ENCODE measurements around the gene PRRC2A. TPM values are rescaled to one million over a fixed set of nuclear protein-coding genes. Genes with fewer than 3 reads are reported as not detected.

The PRRC2A gene
- total RNA-seq, 1 experiment from 2014 or later: 318 TPM

- ChIA-PET CTCF (no interaction called here), POLR2A (no interaction called here)
- Histone ChIP-seq H3K9me3 (ENCODE audit: control insufficient read depth, insufficient read depth, low read depth, low read length) (no peaks in the 10 kb centered on the region), H3K36me3 (ENCODE audit: control insufficient read depth, insufficient read depth, low read length) (peaks cover 33% of the 10 kb centered on the region), H3K4me1 (ENCODE audit: control insufficient read depth, insufficient read depth, low read length) (peaks cover 12% of the 10 kb centered on the region), H3K4me3 (ENCODE audit: low read depth in 2 of 2, low read length in 2 of 2) (peak overlapping the region; percentile 83 to 84), H3K27me3 (ENCODE audit: control insufficient read depth, insufficient read depth, low read length) (no peaks in the 10 kb centered on the region), H3K27ac (ENCODE audit: low read length) (peak overlapping the region; percentile 100)
- ATAC-seq (no peak), DNase-seq (ENCODE audit: low read depth, low spot score) (no peak)
- TF ChIP-seq SIN3A (IDR thresholded peaks at IDR 0.05; ENCODE audit: borderline replicate concordance, insufficient read depth, low read depth, low read length) (no peak), POLR2AphosphoS5 (IDR thresholded peaks at IDR 0.05; ENCODE audit: low read depth, low read length) (no peak), REST (IDR thresholded peaks at IDR 0.05; ENCODE audit: insufficient read depth in 1 of 2, low read depth in 2 of 2, low read length in 1 of 2) (no peak), CTCF (IDR thresholded peaks at IDR 0.05) (no peak), TCF7L2 (IDR thresholded peaks at IDR 0.05; ENCODE audit: low read depth, low read length) (no peak)
- no TSS peak for BruUV-seq (replicated peaks)
- intact Hi-C loops (cut with micrococcal nuclease; ENCODE audit: unreplicated experiment): loop anchor here (1.0 kb wide), 1 partner anchor 8 kb away; no protein-coding TSS in a partner anchor
- in situ Hi-C loops (cut with HindIII; ENCODE audit: low pct_unique_long_range_greater_than_20kb, low sequenced_read_pairs): no loop called here
Observed at GRCh38 chr6:31621991-31622390, 1.5 kb downstream of the PRRC2A start.

GRCh38 chr6:31622684-31623091 is 2.2 kb downstream of the PRRC2A start:
- no peak for ATAC-seq
- Histone ChIP-seq H3K36me3 (ENCODE audit: control insufficient read depth, insufficient read depth, low read length) (peaks cover 40% of the 10 kb centered on the region), H3K27ac (ENCODE audit: low read length) (peak overlapping the region; percentile 100), H3K27me3 (ENCODE audit: control insufficient read depth, insufficient read depth, low read length) (no peaks in the 10 kb centered on the region), H3K9me3 (ENCODE audit: control insufficient read depth, insufficient read depth, low read depth, low read length) (no peaks in the 10 kb centered on the region), H3K4me1 (ENCODE audit: control insufficient read depth, insufficient read depth, low read length) (peaks cover 12% of the 10 kb centered on the region), H3K4me3 (ENCODE audit: low read depth in 2 of 2, low read length in 2 of 2) (peak overlapping the region; percentile 83 to 84)
- CTCF ChIA-PET: no interaction called here
- TF ChIP-seq TCF7L2 (IDR thresholded peaks at IDR 0.05; ENCODE audit: low read depth, low read length) (no peak), POLR2AphosphoS5 (IDR thresholded peaks at IDR 0.05; ENCODE audit: low read depth, low read length) (peak; percentile 14; the same call in 1 of the 2 replicates)
- no TSS peak for BruUV-seq (replicated peaks)
- POLR2A ChIA-PET: no interaction called here
- in situ Hi-C loops (cut with HindIII; ENCODE audit: low pct_unique_long_range_greater_than_20kb, low sequenced_read_pairs) (no loop called here), intact Hi-C loops (cut with micrococcal nuclease; ENCODE audit: unreplicated experiment) (no loop called here)
- DNase-seq (ENCODE audit: low read depth, low spot score): no peak

GRCh38 chr6:31624070-31624469 is 3.6 kb downstream of the PRRC2A start:
- TF ChIP-seq SIN3A (IDR thresholded peaks at IDR 0.05; ENCODE audit: borderline replicate concordance, insufficient read depth, low read depth, low read length) (no peak), REST (IDR thresholded peaks at IDR 0.05; ENCODE audit: insufficient read depth in 1 of 2, low read depth in 2 of 2, low read length in 1 of 2) (no peak), CTCF (IDR thresholded peaks at IDR 0.05) (no peak), POLR2AphosphoS5 (IDR thresholded peaks at IDR 0.05; ENCODE audit: low read depth, low read length) (no peak), TCF7L2 (IDR thresholded peaks at IDR 0.05; ENCODE audit: low read depth, low read length) (no peak)
- POLR2A ChIA-PET: interaction anchor here (0.8 kb wide), 1 partner anchor 50 kb away, joined by 3 read pairs; no protein-coding TSS in a partner anchor
- Histone ChIP-seq H3K9me3 (ENCODE audit: control insufficient read depth, insufficient read depth, low read depth, low read length) (no peaks in the 10 kb centered on the region), H3K27me3 (ENCODE audit: control insufficient read depth, insufficient read depth, low read length) (no peaks in the 10 kb centered on the region), H3K4me3 (ENCODE audit: low read depth in 2 of 2, low read length in 2 of 2) (no peak overlapping the region), H3K36me3 (ENCODE audit: control insufficient read depth, insufficient read depth, low read length) (peaks cover 44% of the 10 kb centered on the region), H3K4me1 (ENCODE audit: control insufficient read depth, insufficient read depth, low read length) (peaks cover 12% of the 10 kb centered on the region), H3K27ac (ENCODE audit: low read length) (no peak overlapping the region)
- in situ Hi-C loops (cut with HindIII; ENCODE audit: low pct_unique_long_range_greater_than_20kb, low sequenced_read_pairs) (no loop called here), intact Hi-C loops (cut with micrococcal nuclease; ENCODE audit: unreplicated experiment) (no loop called here)
- CTCF ChIA-PET: no interaction called here
- DNase-seq (ENCODE audit: low read depth, low spot score) (no peak), ATAC-seq (no peak)
- BruUV-seq (replicated peaks): no TSS peak

All from Panc1 (cell line).